ENCODE measurements around the gene APP.

GRCh38 chr21:26157801-26158200, 12.8 kb downstream of the APP start:
- TF ChIP-seq CTCF (IDR thresholded peaks at IDR 0.05; ENCODE audit: low read depth, low read length): no peak
- TF ChIP-seq EZH2phosphoT487 (IDR thresholded peaks at IDR 0.05; ENCODE audit: low read depth): no peak

All from OCI-LY3 (cell line).